Spleen (tissue), 11 donors: ENCODE data around the gene HSP90B1. TPM values are rescaled to one million over a fixed set of nuclear protein-coding genes. Genes with fewer than 3 reads are reported as not detected.

ENCODE experiments used
- DNase-seq: peaks from one replicate; pipeline ENCODE4 v3.0.0-alpha.2; 2020
- H3K27ac ChIP-seq, 8 donors: fragments of 200-600 bp; sonication (generic) in 7 of 8; 1 replicate in 4 of 8; 2 replicates in 4 of 8; pipeline versions ENCODE4 v1.5.0 to v1.8.0; 2016 to 2021; ENCODE audit warnings: inconsistent platforms in 4 of 8, mild to moderate bottlenecking in 4 of 8, moderate library complexity in 1 of 8
- H3K27me3 ChIP-seq, 7 donors: fragments of 200-600 bp; sonication (generic) in 6 of 7; replicated peaks in 1 of 7; 1 replicate in 4 of 7; 2 replicates in 3 of 7; pipeline versions ENCODE4 v1.5.0 to v1.8.0; 2016 to 2021; ENCODE audit warnings: inconsistent platforms in 3 of 7, mild to moderate bottlenecking in 1 of 7
- H3K36me3 ChIP-seq, 6 donors: fragments of 200-600 bp; sonication (generic) in 5 of 6; 1 replicate in 4 of 6; 2 replicates in 2 of 6; pipeline versions ENCODE4 v1.5.0 to v1.8.0; 2016 to 2021; ENCODE audit warnings: inconsistent platforms in 2 of 6
- H3K4me1 ChIP-seq, 6 donors: fragments of 200-600 bp; sonication (generic) in 5 of 6; 1 replicate in 3 of 6; 2 replicates in 3 of 6; pipeline versions ENCODE4 v1.5.0 to v1.8.0; 2016 to 2021; ENCODE audit warnings: inconsistent platforms in 3 of 6
- H3K4me3 ChIP-seq, 8 donors: fragments of 200-600 bp; sonication (generic) in 7 of 8; 1 replicate in 4 of 8; 2 replicates in 4 of 8; pipeline versions ENCODE4 v1.5.0 to v1.8.0; 2016 to 2021; ENCODE audit warnings: inconsistent platforms in 4 of 8, mild to moderate bottlenecking in 4 of 8, moderate library complexity in 2 of 8
- H3K9me3 ChIP-seq, 8 donors: fragments of 200-600 bp; sonication (generic) in 7 of 8; 1 replicate in 4 of 8; 2 replicates in 4 of 8; pipeline versions ENCODE4 v1.5.0 to v1.8.0; 2016 to 2021; ENCODE audit warnings: inconsistent platforms in 4 of 8
- POLR2A ChIP-seq, 3 donors: fragments of 450-650 bp; IDR thresholded peaks; one replicate each; pipeline ENCODE4 v1.5.1; 2017; ENCODE audit warnings: antibody characterized with exemption in 3 of 3, mild to moderate bottlenecking in 1 of 3
- POLR2AphosphoS5 ChIP-seq, 3 donors: sonication (generic); formaldehyde crosslinking; IDR thresholded peaks; one replicate each; pipeline ENCODE4 v1.5.1; 2017; ENCODE audit warnings: antibody characterized with exemption in 3 of 3
- WGBS, 5 donors: extraction: QIAGEN DNeasy Blood & Tissue Kit in 3 of 5; methylation state at CpG; one replicate each; pipeline versions ENCODE4 v1.1.5 to v1.1.7; 2013 to 2018; 5-methylcytosine and 5-hydroxymethylcytosine counted together
- intact Hi-C: fragments of 100-400 bp; cut with DNase I; formaldehyde crosslinking; loops from one replicate; pipeline ENCODE4 v1.15.0; 2023; ENCODE audit warnings: low total_unique reads
- polyA plus RNA-seq, 3 donors: library from polyadenylated mRNA; stranded (reverse); fragments of 200-250 nt; gene quantifications; one replicate each; pipeline ENCODE4 v1.2.1, GENCODE V29; 2013
- total RNA-seq, 7 donors: library from RNA; depleted of rRNA in 3 of 7; stranded (reverse); fragments of >200 nt in 3 of 7; fragmentation: NEBNext Ultra II Directional in 4 of 7; extraction: Animal tissue kit (Norgen Biotek cat#: 25700) in 4 of 7; gene quantifications; one replicate each; pipeline versions ENCODE4 v1.1.0 to v1.2.1, GENCODE V29; 2016 to 2021
- TF ChIP-seq, protein P1 (sequence below), 11 experiments: fragments of 200-600 bp in 7 of 11; fragments of 450-650 bp in 4 of 11; sonication (generic) in 4 of 11; IDR thresholded peaks in 8 of 11; conservative IDR thresholded peaks in 3 of 11; 1 replicate in 7 of 11; 2 replicates in 4 of 11; pipeline versions ENCODE4 v1.4.0 to v1.8.0; 2016 to 2021; ENCODE audit warnings: antibody characterized with exemption in 11 of 11, inconsistent platforms in 4 of 11, mild to moderate bottlenecking in 1 of 11
- donor health status: healthy with polysubstance abuse.
- donor health status: DM: no; HTN: no; CAD: no; lungs with moderate emphysema.
- donor health status: DM: no; HTN: no; CAD: no.
- donor health status: Bipolar disorder and iron deficiency.
- donor health status: healthy.
- donor health status: DM: no; HTN: no; CAD: no.
- donor health status: DM: yes; HTN: yes; CAD: no.

Gene HSP90B1
- total and polyA plus RNA-seq, 10 donors, result 230 to 895 (median 517) TPM

DNA sequence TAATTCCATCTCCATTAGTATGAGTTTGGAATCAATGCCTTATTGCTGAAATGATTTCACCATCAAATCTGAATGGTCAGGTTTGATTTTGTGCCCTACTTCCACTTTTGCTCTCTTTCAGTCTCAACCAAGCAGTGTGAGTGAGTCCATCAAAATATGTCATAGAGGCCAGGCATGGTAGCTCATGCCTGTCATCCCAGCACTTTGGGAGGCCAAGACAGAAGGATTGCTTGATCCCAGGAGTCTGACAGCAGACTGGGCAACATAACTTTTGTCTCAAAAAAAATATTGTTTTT, 22.0 kb upstream of the HSP90B1 start:
- Histone ChIP-seq H3K36me3 (no peaks in the 10 kb centered on the region), H3K9me3 (no peaks in the 10 kb centered on the region), H3K4me1 (no peaks in the 10 kb centered on the region), H3K4me3 (no peak overlapping the region), H3K27ac (no peak overlapping the region), H3K27me3 (no peaks in the 10 kb centered on the region)
- intact Hi-C loops, result no loop called here
- TF ChIP-seq, protein P1, sequence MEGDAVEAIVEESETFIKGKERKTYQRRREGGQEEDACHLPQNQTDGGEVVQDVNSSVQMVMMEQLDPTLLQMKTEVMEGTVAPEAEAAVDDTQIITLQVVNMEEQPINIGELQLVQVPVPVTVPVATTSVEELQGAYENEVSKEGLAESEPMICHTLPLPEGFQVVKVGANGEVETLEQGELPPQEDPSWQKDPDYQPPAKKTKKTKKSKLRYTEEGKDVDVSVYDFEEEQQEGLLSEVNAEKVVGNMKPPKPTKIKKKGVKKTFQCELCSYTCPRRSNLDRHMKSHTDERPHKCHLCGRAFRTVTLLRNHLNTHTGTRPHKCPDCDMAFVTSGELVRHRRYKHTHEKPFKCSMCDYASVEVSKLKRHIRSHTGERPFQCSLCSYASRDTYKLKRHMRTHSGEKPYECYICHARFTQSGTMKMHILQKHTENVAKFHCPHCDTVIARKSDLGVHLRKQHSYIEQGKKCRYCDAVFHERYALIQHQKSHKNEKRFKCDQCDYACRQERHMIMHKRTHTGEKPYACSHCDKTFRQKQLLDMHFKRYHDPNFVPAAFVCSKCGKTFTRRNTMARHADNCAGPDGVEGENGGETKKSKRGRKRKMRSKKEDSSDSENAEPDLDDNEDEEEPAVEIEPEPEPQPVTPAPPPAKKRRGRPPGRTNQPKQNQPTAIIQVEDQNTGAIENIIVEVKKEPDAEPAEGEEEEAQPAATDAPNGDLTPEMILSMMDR (IDR thresholded peaks at IDR 0.05 in 8 of 11, conservative IDR thresholded peaks at IDR 0.05 in 3 of 11), result no peak
- no peak for TF ChIP-seq POLR2A (IDR thresholded peaks at IDR 0.05)
- no peak for TF ChIP-seq POLR2AphosphoS5 (IDR thresholded peaks at IDR 0.05)
- no peak for DNase-seq

DNA sequence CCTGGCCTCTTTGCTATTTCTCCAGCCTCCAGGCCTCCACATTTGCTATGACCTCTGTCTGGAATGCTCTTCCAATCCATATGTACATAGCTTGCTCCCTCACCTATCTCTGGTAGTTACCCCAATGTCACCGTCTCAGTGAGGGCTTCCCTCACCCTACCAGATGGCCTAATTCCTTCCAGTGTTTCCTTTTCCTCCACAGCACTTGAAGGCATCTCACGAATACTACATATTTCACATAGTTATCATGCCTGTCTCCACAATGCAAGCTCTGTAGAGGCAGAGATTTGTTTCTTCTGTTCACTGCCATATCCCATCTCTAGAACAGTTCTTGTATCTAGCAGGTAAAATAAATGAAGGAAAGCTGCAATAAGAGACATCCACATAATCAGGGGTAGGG, 21.3 kb upstream of the HSP90B1 start:
- DNase-seq, result no peak
- Histone ChIP-seq H3K27ac (no peak overlapping the region), H3K4me3 (no peak overlapping the region), H3K4me1 (no peaks in the 10 kb centered on the region), H3K36me3 (no peaks in the 10 kb centered on the region), H3K27me3 (no peaks in the 10 kb centered on the region), H3K9me3 (no peaks in the 10 kb centered on the region)
- intact Hi-C loops, result no loop called here
- WGBS, 5 donors, result 32 to 78% (median 62%) methylated on average over 2 of the region's 2 CpGs
- TF ChIP-seq POLR2A (IDR thresholded peaks at IDR 0.05), result no peak
- TF ChIP-seq POLR2AphosphoS5 (IDR thresholded peaks at IDR 0.05), result no peak
- TF ChIP-seq, protein P1 (IDR thresholded peaks at IDR 0.05 in 8 of 11, conservative IDR thresholded peaks at IDR 0.05 in 3 of 11), result no peak

DNA sequence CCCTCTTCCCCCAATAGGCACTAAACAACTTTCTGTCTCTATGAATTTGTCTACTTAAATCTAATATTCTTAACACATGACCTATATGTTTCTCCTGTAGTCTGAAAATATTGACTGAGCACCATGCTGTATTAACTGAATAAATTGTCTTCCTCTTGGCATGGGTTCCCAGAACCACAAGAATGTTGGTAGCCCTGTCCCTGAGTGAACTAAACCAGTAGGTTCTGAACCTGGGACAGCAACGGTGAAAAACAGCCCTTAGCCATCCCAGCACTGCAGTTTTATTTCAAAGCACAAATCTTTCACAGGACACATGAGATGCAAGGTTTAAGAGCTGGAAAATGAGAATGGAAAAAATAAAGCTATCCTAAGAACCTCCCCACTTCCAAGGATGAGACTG, 20.4 kb upstream of the HSP90B1 start:
- Histone ChIP-seq H3K27ac (no peak overlapping the region), H3K27me3 (no peaks in the 10 kb centered on the region), H3K36me3 (no peaks in the 10 kb centered on the region), H3K9me3 (no peaks in the 10 kb centered on the region), H3K4me1 (no peaks in the 10 kb centered on the region), H3K4me3 (no peak overlapping the region)
- intact Hi-C loops, result no loop called here
- WGBS, 5 donors, result 68 to 92% (median 80%) methylated on average over 1 of the region's 1 CpG
- no peak for TF ChIP-seq POLR2AphosphoS5 (IDR thresholded peaks at IDR 0.05)
- TF ChIP-seq, protein P1 (IDR thresholded peaks at IDR 0.05 in 8 of 11, conservative IDR thresholded peaks at IDR 0.05 in 3 of 11), result no peak
- no peak for TF ChIP-seq POLR2A (IDR thresholded peaks at IDR 0.05)
- DNase-seq, result no peak

DNA sequence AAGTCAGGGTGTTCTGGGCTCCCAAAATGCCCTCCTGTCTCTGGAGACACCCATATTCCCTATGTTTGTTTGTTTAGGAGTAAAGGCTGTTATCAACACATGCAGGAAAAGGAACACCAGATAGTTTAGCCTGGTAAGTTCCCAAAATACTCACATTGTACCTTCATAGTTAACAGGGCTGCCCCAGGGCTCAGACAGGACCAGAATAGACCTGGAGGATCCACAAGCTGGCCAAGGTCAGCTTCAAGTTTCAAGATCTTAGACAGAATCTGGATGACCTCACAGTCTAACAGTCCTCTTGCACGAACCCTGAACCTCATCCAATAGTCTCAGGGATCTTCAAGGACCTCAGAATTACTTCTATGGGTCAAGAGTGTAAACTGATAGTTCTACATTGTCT, 18.1 kb upstream of the HSP90B1 start:
- Histone ChIP-seq H3K36me3 (no peaks in the 10 kb centered on the region), H3K4me1 (no peaks in the 10 kb centered on the region), H3K9me3 (no peaks in the 10 kb centered on the region), H3K27ac (no peak overlapping the region), H3K27me3 (no peaks in the 10 kb centered on the region), H3K4me3 (no peak overlapping the region)
- intact Hi-C loops, result no loop called here
- DNase-seq, result no peak
- WGBS, 5 donors, result 70 to 94% (median 79%) methylated on average over 1 of the region's 1 CpG
- TF ChIP-seq POLR2AphosphoS5 (IDR thresholded peaks at IDR 0.05), result no peak
- TF ChIP-seq POLR2A (IDR thresholded peaks at IDR 0.05), result no peak
- TF ChIP-seq, protein P1 (IDR thresholded peaks at IDR 0.05 in 8 of 11, conservative IDR thresholded peaks at IDR 0.05 in 3 of 11), result no peak
